OCI-LY7 (cell line): ENCODE results near the gene SLC39A10. TPM values are rescaled to one million over a fixed set of nuclear protein-coding genes. Genes with fewer than 3 reads are reported as not detected.
"Not testable (repeated sequence)": the region's sequence is repeated elsewhere in the genome, so short reads cannot be mapped to it uniquely, and the experiment has no call there.

Source experiments
- BruUV-seq: library from RNA; stranded (reverse); fragments of 400-500 nt; replicated peaks from 2 replicates; lab custom pipeline; 2021; lab: Mats Ljungman, UMichigan
- CTCF ChIA-PET: fragments of 300-600 bp; sonication (Branson Sonifier 250); formaldehyde crosslinking; loops from one replicate; lab custom pipeline; 2022; ENCODE audit warnings: antibody characterized with exemption; ENCODE audit not compliant: unreplicated experiment; lab: Charles Lee
- POLR2A ChIA-PET: fragments of 300-600 bp; sonication (Branson Sonifier 250); formaldehyde crosslinking; loops from one replicate; lab custom pipeline; 2022; ENCODE audit warnings: antibody characterized with exemption; lab: Charles Lee
- DNase-seq: peaks from one replicate; pipeline ENCODE4 v3.0.0-alpha.2; 2015; ENCODE audit warnings: low spot score
- H2AFZ ChIP-seq: fragments of 200-600 bp; sonication (generic), shearing (Covaris generic); 2 replicates; pipeline ENCODE4 v1.6.1; 2014; ENCODE audit warnings: mild to moderate bottlenecking, antibody characterized with exemption, low read length, moderate library complexity
- H3K27ac ChIP-seq: fragments of 200-600 bp; sonication (generic); 2 replicates; pipeline ENCODE4 v1.5.1; 2014; ENCODE audit warnings: mixed run types, low read depth, mild to moderate bottlenecking, moderate library complexity, low read length, inconsistent platforms; ENCODE audit not compliant: poor library complexity, severe bottlenecking
- H3K36me3 ChIP-seq: fragments of 200-600 bp; sonication (generic); 2 replicates; pipeline ENCODE4 v1.6.1; 2014; ENCODE audit warnings: mild to moderate bottlenecking, antibody characterized with exemption, low read length, moderate library complexity, mixed read lengths; ENCODE audit not compliant: insufficient read depth
- H3K4me1 ChIP-seq: fragments of 200-600 bp; sonication (generic); 2 replicates; pipeline ENCODE4 v1.5.1; 2014; ENCODE audit warnings: mild to moderate bottlenecking, low read length; ENCODE audit not compliant: insufficient read depth, poor library complexity, severe bottlenecking
- H3K4me2 ChIP-seq: fragments of 200-600 bp; sonication (generic); 2 replicates; pipeline ENCODE4 v1.6.1; 2014; ENCODE audit warnings: mild to moderate bottlenecking, low read length
- H3K4me3 ChIP-seq: fragments of 200-600 bp; sonication (generic); 2 replicates; pipeline ENCODE4 v1.5.1; 2014; ENCODE audit warnings: mild to moderate bottlenecking, low read depth, low read length; ENCODE audit not compliant: poor library complexity, severe bottlenecking
- H3K79me2 ChIP-seq: fragments of 200-600 bp; sonication (generic); 2 replicates; pipeline ENCODE4 v1.6.1; 2016; ENCODE audit warnings: low read depth, mild to moderate bottlenecking, low read length, moderate library complexity, mixed read lengths; ENCODE audit not compliant: insufficient read depth
- H3K9me2 ChIP-seq: fragments of 200-600 bp; sonication (generic); 2 replicates; pipeline ENCODE4 v1.6.1; 2016; ENCODE audit warnings: mild to moderate bottlenecking, low read length, mixed read lengths; ENCODE audit not compliant: insufficient read depth
- H3K9me3 ChIP-seq: fragments of 200-600 bp; sonication (generic); 2 replicates; pipeline ENCODE4 v1.6.1; 2014; ENCODE audit warnings: mild to moderate bottlenecking, mixed run types, low read length, mixed read lengths
- H4K20me1 ChIP-seq: fragments of 200-600 bp; sonication (generic); 2 replicates; pipeline ENCODE4 v1.6.1; 2014; ENCODE audit warnings: mild to moderate bottlenecking, antibody characterized with exemption, low read length, moderate library complexity, mixed read lengths; ENCODE audit not compliant: insufficient read depth
- CTCF ChIP-seq: fragments of 200-600 bp; sonication (generic); conservative IDR thresholded peaks from 2 replicates; pipeline ENCODE4 v1.5.1; 2014; ENCODE audit warnings: mild to moderate bottlenecking, antibody characterized with exemption, low read length, moderate library complexity, mixed read lengths
- EZH2phosphoT487 ChIP-seq: fragments of 200-600 bp; sonication (generic); IDR thresholded peaks from 2 replicates; pipeline ENCODE4 v1.6.1; 2018; ENCODE audit warnings: low read depth, borderline replicate concordance, mild to moderate bottlenecking, mixed run types, antibody characterized with exemption, low read length, moderate library complexity, mixed read lengths
- intact Hi-C: fragments of 100-400 bp; cut with micrococcal nuclease; formaldehyde crosslinking; loops from one replicate; pipeline ENCODE4 v1.10.0; 2022; ENCODE audit not compliant: unreplicated experiment
- total RNA-seq, 2 experiments: library from RNA; depleted of rRNA in 1 of 2; stranded (reverse); fragments of >200 nt in 1 of 2; shearing (Covaris generic) in 1 of 2; gene quantifications; 2 replicates each; pipeline ENCODE4 v1.2.3, GENCODE V29; 2014 to 2022

Gene SLC39A10
- total RNA-seq, 2 experiments from 2014 or later, result 14.7 to 31.9 TPM

DNA sequence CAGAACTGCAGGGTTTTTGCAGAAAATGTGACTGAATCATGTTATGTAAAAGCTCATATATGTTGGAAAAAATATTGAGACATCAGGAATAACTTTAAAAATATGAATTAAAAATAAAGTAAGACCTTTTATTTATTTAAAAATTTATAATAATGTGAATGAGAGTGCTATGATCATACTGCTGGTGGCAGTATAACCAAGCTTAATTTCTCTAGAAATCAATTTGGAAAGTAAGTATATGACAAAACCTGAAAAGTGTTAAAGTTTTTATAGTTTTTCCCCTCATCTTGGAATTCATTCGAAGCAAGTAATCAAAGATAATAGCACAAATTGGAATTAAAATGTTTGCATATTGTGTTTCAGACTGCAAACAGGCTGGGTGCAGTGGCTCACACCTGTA is 7.5 kb downstream of the SLC39A10 start:
- no peaks in the 10 kb centered on the region for H3K9me2 ChIP-seq
- no peak overlapping the region for H3K4me3 ChIP-seq
- POLR2A ChIA-PET, result interaction anchor here (0.7 to 1.9 kb wide), 6 partner anchors 8 to 85 kb away, joined by 3 to 5 read pairs (median 4); partner anchors contain the start of gene SLC39A10
- no peak overlapping the region for H2AFZ ChIP-seq
- CTCF ChIA-PET, result no interaction called here
- H4K20me1 ChIP-seq, result no peaks in the 10 kb centered on the region
- peaks cover 26% of the 10 kb centered on the region for H3K79me2 ChIP-seq
- no peak overlapping the region for H3K27ac ChIP-seq
- no TSS peak for BruUV-seq
- no peaks in the 10 kb centered on the region for H3K9me3 ChIP-seq
- H3K4me2 ChIP-seq, result no peak overlapping the region
- H3K36me3 ChIP-seq, result no peaks in the 10 kb centered on the region
- intact Hi-C loops, result loop anchor here (5.0 kb wide), 2 partner anchors 332 to 403 kb away; partner anchors contain the start of gene DNAH7
- no peak for DNase-seq
- TF ChIP-seq EZH2phosphoT487, result no peak
- H3K4me1 ChIP-seq, result peaks cover 22% of the 10 kb centered on the region

GRCh38 chr2:195665153-195665552 is 8.1 kb downstream of the SLC39A10 start:
- intact Hi-C loops, BruUV-seq: not testable (repeated sequence)
- H3K79me2 ChIP-seq, result peaks cover 20% of the 10 kb centered on the region

GRCh38 chr2:195666113-195666712 is 9.2 kb downstream of the SLC39A10 start:
- TF ChIP-seq CTCF, result no peak
- TF ChIP-seq EZH2phosphoT487, result no peak
- Histone ChIP-seq H3K4me3 (no peak overlapping the region), H2AFZ (no peak overlapping the region), H3K9me2 (no peaks in the 10 kb centered on the region), H3K27ac (no peak overlapping the region), H3K9me3 (no peaks in the 10 kb centered on the region), H4K20me1 (no peaks in the 10 kb centered on the region), H3K36me3 (no peaks in the 10 kb centered on the region), H3K4me1 (peaks cover 11% of the 10 kb centered on the region), H3K79me2 (peaks cover 10% of the 10 kb centered on the region), H3K4me2 (no peak overlapping the region)
- intact Hi-C loops, result no loop called here
- no peak for DNase-seq
- ChIA-PET CTCF (no interaction called here), POLR2A (interaction anchor here (0.6 to 1.9 kb wide), 9 partner anchors 9 to 332 kb away, joined by 3 to 5 read pairs (median 3); partner anchors contain the start of gene SLC39A10)
- no TSS peak for BruUV-seq

More at GRCh38 chr2:195665153-195665552, 8.1 kb downstream of the SLC39A10 start:
- H3K4me2 ChIP-seq, H2AFZ ChIP-seq, H3K9me3 ChIP-seq, H3K36me3 ChIP-seq, CTCF ChIA-PET, H3K27ac ChIP-seq, H4K20me1 ChIP-seq, DNase-seq, H3K9me2 ChIP-seq, H3K4me3 ChIP-seq: not testable (repeated sequence)
- H3K4me1 ChIP-seq, result peaks cover 16% of the 10 kb centered on the region
- POLR2A ChIA-PET, result interaction anchor here (0.8 to 1.9 kb wide), 4 partner anchors 8 to 252 kb away, joined by 3 to 5 read pairs (median 4); partner anchors contain the start of gene SLC39A10
